T follicular helper cell (primary cell): ENCODE data around the gene MAP3K5.

Experiments
- DNase-seq: peaks from one replicate; pipeline ENCODE4 v3.0.0-alpha.2; 2020; ENCODE audit warnings: low read depth

Gene MAP3K5

GRCh38 chr6:136539967-136540652 is 252.2 kb downstream of the MAP3K5 start:
- no peak for DNase-seq

DNA sequence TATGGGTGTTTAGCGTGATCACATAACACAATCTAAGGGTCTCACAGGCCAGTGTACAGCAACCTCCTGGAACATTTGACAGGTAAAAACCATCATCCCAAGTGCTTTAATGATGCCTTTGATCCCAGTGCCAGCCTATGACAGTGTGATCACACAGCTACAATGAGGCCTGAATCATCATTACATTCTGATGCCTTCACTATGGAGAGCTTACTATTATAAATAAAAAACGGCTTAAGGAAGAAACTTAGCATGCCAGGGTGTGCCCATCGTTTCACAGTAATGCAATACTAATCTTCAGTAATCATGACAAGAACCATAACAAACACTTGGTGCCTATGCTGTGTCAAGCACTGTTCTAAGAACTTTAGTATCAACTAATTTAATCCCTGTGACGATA is 253.4 kb downstream of the MAP3K5 start:
- DNase-seq, result no peak

GRCh38 chr6:136535880-136536650 is 256.2 kb downstream of the MAP3K5 start:
- DNase-seq, result no peak

- no peak for DNase-seq
Measured at GRCh38 chr6:136535017-136535765, 257.1 kb downstream of the MAP3K5 start.

DNA sequence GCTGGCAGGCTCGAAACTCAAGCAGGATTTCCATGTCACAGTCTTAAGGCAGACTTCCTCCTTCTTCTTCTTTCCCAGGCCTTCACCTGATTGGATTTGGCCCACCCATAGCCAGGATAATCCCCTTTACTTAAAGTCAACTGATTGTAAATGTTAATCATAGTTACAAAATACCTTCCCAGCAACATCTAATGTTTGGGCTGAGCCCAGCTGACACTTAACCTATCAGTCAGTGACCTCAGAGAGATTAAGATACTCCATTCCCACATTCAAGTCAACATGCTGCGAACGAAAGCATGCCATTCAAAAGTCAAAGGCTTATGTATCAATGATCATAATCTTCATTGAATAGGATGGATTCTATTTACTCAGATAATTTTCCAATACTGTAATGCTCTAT is 258.0 kb downstream of the MAP3K5 start:
- DNase-seq, result no peak

DNA sequence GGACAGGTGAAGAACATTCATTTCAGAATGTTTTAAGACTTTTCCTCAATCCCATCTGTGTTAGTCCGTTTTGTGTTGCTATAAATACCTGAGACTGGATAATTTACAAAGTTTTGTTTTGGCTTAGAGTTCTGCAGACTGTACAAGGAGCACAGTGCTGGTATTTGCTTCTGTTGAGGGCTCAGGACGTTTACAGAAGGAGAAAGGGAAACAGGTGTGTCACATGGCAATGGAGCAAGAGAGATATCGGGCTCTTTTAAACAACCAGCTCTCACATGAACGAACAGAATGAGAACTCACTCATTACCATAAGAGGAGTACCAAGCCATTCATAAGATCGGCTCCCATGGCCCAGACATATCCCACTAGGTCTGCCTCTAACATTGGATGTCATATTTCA is 258.8 kb downstream of the MAP3K5 start:
- DNase-seq, result no peak

GRCh38 chr6:136532030-136532429 is 260.2 kb downstream of the MAP3K5 start:
- no peak for DNase-seq

DNA sequence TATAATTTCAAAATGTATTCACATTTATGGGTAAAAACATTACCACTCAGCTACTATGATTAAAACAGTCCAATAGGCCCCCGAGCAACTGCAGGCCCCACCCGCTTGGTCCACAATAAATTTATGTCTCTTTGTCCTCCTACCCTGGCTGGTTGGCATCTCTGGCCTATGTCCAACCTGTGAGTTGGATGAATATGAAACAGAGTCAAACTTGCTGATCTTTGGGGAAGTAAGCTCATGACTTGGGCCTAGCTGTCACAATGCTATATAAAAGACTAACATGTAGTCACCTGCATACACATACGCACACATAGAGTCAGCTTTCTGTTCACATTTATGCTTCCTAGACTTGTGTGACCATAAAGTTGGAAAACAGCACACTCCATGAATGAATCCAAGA is 262.6 kb downstream of the MAP3K5 start:
- DNase-seq, result no peak

DNA sequence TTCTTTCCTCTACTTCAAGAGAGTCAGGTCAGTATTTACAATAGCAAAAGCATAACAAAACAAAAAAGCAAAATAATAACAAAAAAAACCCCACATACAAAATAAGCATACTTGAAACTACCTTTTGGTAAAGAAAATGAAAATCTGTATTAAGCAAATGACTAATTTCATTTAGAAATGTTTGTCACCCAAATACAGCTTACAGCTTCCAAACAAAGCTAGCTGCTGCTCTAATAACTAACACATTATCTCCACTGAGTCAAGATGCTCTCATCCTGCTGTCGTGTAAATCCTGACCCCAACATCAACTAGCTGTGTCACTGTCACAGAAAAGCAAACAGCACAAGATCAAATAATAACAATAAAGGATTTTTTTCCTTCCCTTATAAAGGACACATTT is 263.8 kb downstream of the MAP3K5 start:
- no peak for DNase-seq

DNA sequence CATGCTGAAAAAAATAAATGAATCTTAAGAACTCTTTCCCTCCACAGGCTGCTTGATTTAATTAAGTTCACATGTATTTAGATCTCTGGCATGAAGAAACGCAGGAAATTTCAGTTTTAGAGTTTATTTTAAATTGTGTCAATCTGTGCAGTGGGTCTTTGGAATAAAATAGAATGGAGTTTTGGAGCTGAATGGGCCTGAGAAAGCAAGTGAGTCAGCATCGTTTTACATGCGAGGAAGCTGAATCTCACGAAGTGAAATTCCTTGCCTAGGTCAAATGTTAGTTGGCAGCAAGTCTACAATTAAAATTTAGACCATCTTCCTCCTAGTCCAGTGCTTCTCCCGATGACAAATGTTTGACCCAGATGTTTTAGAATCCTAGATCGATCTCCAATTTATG is 264.4 kb downstream of the MAP3K5 start:
- no peak for DNase-seq

DNA sequence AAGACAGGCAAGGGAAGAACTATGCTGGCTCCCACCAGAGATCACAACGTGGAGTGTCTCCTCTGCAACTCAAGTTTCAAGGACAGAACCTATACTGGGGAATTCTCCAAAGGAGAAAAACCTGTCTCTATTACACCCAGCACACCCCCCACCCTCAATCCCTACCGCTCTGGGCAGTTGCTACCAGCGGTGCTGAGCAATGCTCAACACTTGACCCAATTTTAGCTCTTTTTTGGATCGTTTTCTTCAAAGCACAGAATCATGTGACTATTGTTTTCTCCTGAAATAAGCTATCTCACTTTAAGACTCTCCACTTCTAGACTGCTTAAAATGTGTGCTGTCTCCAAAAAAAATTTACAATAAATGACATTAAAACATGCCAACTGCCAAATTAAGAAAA is 265.3 kb downstream of the MAP3K5 start:
- DNase-seq, result no peak

DNA sequence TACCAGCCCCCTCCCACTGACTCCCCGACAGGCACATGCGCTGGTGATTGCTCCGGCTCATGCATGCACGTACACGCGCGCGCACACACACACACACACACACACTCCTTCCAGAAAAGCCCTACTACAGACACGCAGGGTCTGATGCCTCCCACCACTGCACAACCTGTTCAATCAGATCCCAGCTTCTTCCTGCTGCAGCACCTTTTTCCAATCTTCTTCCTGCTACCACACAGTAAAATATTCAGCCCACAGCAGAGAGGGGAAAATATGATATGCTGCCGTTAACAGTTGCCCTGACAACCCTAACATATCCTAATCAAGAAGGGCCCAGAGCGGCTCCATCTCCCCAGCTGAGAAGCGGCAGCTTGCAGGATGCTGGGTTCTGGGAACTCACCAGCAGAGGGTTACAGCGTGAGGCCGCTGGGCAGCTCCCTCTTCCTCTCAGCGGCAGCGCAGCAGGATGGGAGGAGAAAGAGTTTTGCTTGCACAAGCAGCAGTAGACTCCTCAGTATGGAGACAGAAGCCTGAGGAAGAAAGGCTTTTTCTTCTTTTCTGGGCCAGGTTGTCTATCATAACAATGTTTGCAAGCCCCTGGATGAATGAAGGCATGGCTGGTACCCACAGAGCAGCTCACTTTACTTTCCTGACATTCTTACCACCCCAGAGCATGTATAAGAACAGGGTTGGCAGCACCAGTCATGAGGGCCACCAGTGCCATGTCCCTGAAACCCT is 265.9 kb downstream of the MAP3K5 start:
- DNase-seq, result no peak

- DNase-seq, result no peak
Measured at GRCh38 chr6:136525586-136526195, 266.6 kb downstream of the MAP3K5 start.

DNA sequence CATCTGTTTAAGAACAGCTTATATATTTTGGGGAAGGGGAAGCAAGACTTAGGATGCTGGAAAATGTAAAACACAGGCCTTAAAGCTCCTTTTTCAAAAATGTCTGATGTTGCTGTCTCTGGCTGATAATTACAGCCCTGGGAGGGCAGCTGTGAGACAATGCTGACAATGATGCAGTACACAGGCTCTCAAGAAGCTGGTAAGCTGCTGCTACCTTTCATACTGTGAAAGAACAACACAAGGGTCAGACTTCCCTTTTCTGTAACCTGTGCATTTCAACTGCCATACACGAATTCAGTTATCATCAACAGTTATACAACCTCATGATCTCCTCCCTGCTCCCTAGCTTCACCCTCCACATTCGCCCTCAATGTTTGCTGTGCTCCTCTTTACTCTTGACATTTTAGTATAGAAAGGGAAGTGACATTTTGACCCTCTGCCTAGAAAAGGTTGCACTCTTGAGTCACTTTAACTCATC is 267.3 kb downstream of the MAP3K5 start:
- DNase-seq, result no peak

- DNase-seq, result no peak
Measured at GRCh38 chr6:136524339-136524935, 267.8 kb downstream of the MAP3K5 start.

DNA sequence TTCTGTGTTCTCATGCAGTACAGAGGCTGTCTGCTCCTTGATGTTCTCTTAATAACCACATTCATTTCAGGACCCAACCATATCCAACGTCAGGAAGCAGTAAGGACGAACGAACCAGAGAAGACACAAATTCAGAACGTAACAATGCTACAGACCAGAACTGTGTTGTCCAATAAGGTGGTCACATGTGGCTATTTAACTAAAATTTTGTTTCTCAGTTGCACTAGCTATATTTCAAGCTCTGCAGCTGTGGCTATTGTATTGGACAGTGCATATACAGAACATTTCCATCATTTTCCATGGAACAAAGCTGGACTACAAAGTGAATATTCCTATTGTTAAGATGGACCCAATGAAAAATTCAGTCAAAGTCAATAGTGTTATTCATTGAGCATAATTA is 269.1 kb downstream of the MAP3K5 start:
- DNase-seq, result no peak

- DNase-seq, result no peak
Measured at GRCh38 chr6:136522636-136523035, 269.6 kb downstream of the MAP3K5 start.

DNA sequence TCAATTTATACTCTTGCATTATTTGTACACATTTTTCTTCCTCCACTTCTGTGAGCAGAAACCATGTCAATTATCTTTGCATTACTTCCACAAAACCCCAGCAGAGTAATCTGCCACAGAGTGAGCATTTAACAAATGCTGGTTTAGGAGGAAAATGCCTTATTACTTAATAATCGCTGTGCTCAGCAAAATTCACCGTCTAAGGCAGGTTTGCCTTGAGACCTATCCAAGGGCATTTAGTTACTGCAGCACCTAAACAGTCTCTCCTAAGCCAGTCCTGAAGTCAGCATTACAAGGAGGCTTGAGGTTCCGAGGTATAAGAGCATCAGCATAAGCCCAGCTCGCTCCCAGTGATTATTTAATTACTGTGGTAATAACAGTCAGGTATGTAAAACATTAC is 270.4 kb downstream of the MAP3K5 start:
- no peak for DNase-seq

- DNase-seq, result no peak
Measured at GRCh38 chr6:136521427-136521826, 270.9 kb downstream of the MAP3K5 start.

DNA sequence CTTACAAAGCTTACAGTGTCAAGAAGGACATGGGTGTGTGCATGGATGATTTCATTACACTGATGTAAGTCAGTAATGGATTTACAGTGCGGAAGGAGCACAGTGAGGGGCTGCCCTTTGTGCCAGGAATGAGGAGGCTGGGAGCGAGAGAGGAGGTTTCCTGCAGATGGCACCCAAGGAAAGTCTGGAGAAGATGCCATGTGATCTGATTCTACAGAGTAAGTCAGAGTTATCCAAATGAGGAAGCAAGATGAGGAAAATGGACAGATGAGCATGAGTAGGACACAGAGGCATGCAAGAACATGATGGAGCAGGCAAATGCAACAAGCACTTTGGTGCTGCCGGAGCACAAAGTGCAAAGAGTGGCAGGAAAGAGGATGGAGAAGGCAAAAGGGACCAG is 271.8 kb downstream of the MAP3K5 start:
- DNase-seq, result no peak

- DNase-seq, result no peak
Measured at GRCh38 chr6:136517582-136517981, 274.7 kb downstream of the MAP3K5 start.
